D721Med (cell line): Measurements from ENCODE around the gene PREX1.

Source experiments
- DNase-seq: peaks from one replicate; pipeline ENCODE4 v3.0.0; 2011; ENCODE audit warnings: low spot score; ENCODE audit not compliant: insufficient read length
- FAIRE-seq: peaks from 2 replicates; lab custom pipeline; 2011; peaks lifted over from hg19 to GRCh38; lab: Jason Lieb, UNC
- CTCF ChIP-seq: IDR thresholded peaks from 2 replicates; pipeline ENCODE4 v1.5.1; 2012; ENCODE audit warnings: mild to moderate bottlenecking, control low read depth; ENCODE audit not compliant: insufficient read depth; ENCODE audit errors: missing control alignments

PREX1 gene

GRCh38 chr20:48821261-48821920 lies 6.4 kb downstream of the PREX1 start:
- TF ChIP-seq CTCF, result no peak
- FAIRE-seq (no peak), DNase-seq (no peak)

GRCh38 chr20:48820649-48820973 lies 7.2 kb downstream of the PREX1 start:
- DNase-seq (no peak), FAIRE-seq (no peak)
- TF ChIP-seq CTCF, result no peak

DNA sequence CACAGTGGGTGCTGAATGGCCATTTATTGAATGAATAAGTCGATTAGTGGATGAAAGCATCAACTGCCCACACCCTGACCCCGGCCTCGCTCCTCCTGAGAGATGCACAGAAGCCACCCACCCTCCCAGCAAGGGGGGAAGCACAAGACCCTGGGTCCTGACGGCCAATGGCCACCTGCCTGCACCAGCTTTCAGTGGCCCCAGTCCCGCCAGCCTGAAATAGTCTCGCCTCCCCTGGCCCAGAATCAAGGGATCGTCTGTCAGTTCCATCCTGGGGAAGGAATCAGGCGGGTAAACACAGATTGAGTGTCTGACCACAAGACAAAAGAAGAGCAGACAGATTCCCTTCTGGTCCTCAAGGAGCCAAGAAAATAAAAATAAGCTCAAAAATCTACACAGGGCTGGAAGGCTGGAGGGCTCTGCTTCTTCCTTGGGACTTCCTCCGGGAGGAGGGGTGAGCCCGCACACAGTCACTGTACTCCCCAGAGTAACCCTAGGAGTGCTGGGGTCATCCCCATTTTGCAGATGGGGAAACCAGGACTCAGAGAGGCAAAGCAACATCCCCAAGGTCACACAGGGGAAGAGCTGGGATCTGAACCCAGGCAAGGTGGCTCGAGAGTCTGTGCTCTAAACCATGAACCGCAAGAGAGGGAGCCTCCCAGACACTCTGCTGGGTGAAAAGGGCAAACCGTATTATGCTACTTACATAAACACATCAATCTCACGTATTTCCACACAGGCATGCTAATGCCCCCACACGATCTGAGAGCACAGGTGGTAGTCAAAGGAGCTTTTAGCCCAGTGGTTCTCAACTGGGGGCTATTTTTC lies 7.8 kb downstream of the PREX1 start:
- FAIRE-seq, result no peak
- TF ChIP-seq CTCF, result no peak
- no peak for DNase-seq

- no peak for DNase-seq
- TF ChIP-seq CTCF, result no peak
- no peak for FAIRE-seq
These were observed 8.7 kb downstream of the PREX1 start for GRCh38 chr20:48819089-48819488.

DNA sequence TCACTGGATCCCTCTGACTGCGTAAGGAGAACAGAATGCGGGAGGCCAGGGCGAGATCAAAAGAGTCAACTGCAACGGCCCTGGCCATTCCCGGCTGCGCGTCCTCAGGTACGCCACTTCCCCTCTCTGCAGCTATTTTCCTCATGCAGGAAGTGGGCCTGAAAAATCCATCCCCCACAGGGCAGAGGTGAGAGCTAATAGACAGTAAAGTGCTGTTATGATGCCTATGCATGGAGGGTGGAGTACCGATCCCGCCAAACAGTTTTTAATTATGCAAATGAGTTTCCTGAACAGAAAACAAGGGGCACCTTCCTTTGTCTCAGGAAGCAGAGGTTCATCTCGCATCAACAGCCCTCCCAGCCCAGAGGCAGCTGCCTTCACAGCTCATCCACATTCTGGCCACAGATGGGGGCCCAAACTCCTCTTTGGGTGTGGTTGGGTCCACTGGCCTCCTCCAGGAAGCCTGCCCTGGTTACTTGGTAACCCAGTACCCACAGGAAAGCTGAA lies 9.3 kb downstream of the PREX1 start:
- no peak for TF ChIP-seq CTCF
- DNase-seq (no peak), FAIRE-seq (no peak)

DNA sequence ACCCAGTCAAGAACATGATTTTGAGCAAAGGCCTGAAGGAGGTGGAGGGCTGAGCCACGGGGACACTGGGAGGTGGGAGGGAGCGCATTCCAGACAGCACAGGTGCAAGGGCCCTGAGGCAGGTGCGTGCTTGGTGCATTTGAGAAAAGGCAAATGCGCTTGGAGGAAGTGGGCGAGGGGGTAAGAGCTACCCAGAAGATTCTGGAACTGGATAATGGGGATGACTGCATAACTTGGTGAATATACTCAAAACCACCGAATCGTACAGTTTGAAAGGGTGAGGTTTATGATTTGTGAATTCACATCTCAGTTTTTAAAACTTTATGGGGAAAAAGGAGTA lies 9.8 kb downstream of the PREX1 start:
- DNase-seq (no peak), FAIRE-seq (no peak)
- no peak for TF ChIP-seq CTCF

DNA sequence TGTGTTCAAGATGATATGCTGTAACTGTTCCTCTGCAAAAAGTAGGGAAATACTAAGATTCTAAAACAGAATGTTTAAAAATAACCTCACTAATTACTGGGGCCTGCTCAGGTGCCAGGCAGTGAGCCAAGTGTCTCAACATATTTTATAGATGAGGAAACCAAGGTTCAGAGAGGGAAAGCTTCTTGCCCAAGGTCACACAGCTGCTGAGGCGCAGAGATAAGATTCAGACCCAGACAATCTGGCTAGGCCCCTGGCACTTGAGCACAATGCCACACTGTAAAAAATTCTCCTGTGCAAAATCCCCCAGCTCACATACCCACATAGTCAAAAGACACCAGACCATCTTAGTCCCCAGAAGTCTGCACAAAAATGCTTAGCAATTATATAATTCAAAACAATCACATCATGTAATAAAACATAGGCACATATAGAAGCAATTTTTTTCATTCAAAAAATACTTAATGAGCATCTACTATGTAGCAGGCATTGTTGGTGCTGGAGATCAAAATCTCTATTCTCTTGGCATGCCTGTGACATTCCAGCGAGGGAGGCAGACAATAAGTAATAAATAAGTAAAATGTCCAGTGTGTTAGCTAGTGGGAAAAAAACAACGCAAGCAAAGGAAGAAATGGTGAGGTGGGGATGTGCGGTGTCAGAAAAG lies 10.3 kb downstream of the PREX1 start:
- FAIRE-seq, result no peak
- no peak for TF ChIP-seq CTCF
- no peak for DNase-seq
